CD4-positive, alpha-beta T cell (primary cell): Measurements from ENCODE around the gene MS4A15. TPM values are rescaled to one million over a fixed set of nuclear protein-coding genes. Genes with fewer than 3 reads are reported as not detected.
"Not testable (repeated sequence)": the region's sequence is repeated elsewhere in the genome, so short reads cannot be mapped to it uniquely, and the experiment has no call there.

ENCODE experiments used
- ATAC-seq: fragments of 200-7000 bp; cut with Tn5 transposase; one replicate; pipeline ENCODE4 v1.10.0; 2022; ENCODE audit warnings: mild to moderate bottlenecking; ENCODE audit not compliant: poor library complexity
- CTCF ChIA-PET: fragments of 350-600 bp; sonication (Branson Sonifier 250); formaldehyde crosslinking; loops from one replicate; lab custom pipeline; 2021; ENCODE audit warnings: antibody characterized with exemption, inconsistent platforms; lab: Charles Lee
- POLR2A ChIA-PET: fragments of 350-600 bp; sonication (Branson Sonifier 250); formaldehyde crosslinking; loops from one replicate; lab custom pipeline; 2021; ENCODE audit warnings: antibody characterized with exemption, inconsistent platforms; lab: Charles Lee
- DNase-seq, 14 experiments: peaks; one replicate each; pipeline ENCODE4 v3.0.0-alpha.2; 2013 to 2020; ENCODE audit warnings: mixed read lengths in 2 of 14
- H3K27ac ChIP-seq, 2 donors: one replicate each; pipeline versions ENCODE4 v1.5.1 to v1.7.0; 2013; ENCODE audit warnings: low read length in 2 of 2, low read depth in 1 of 2, mild to moderate bottlenecking in 1 of 2
- H3K27me3 ChIP-seq, 2 experiments: 1 replicate in 1 of 2; 2 replicates in 1 of 2; pipeline versions ENCODE4 v1.6.1 to v1.7.0; 2013; ENCODE audit warnings: low read length in 2 of 2, control low read depth in 1 of 2, mild to moderate bottlenecking in 1 of 2, moderate library complexity in 1 of 2; ENCODE audit not compliant: insufficient read depth in 2 of 2, control insufficient read depth in 1 of 2
- H3K36me3 ChIP-seq: one replicate; pipeline ENCODE4 v1.6.1; 2013; ENCODE audit warnings: low read length, control low read depth; ENCODE audit not compliant: insufficient read depth
- H3K4me1 ChIP-seq: one replicate; pipeline ENCODE4 v1.6.1; 2013; ENCODE audit warnings: low read length, control low read depth; ENCODE audit not compliant: insufficient read depth
- H3K4me3 ChIP-seq: one replicate; pipeline ENCODE4 v1.5.1; 2013; ENCODE audit warnings: mild to moderate bottlenecking, low read length, moderate library complexity
- H3K9me3 ChIP-seq, 2 experiments: 1 replicate in 1 of 2; 2 replicates in 1 of 2; pipeline versions ENCODE4 v1.6.1 to v1.7.0; 2013; ENCODE audit warnings: low read length in 2 of 2, mild to moderate bottlenecking in 2 of 2, control low read depth in 1 of 2, moderate library complexity in 1 of 2; ENCODE audit not compliant: control insufficient read depth in 1 of 2, insufficient read depth in 1 of 2
- H3K27ac Mint-ChIP-seq: one replicate; pipeline ENCODE4 v1.8.0; 2020; ENCODE audit warnings: mixed read lengths
- H3K27me3 Mint-ChIP-seq: one replicate; pipeline ENCODE4 v1.8.0; 2021; ENCODE audit warnings: mixed read lengths
- H3K36me3 Mint-ChIP-seq: one replicate; pipeline ENCODE4 v1.8.0; 2021; ENCODE audit warnings: low read depth, mixed read lengths
- H3K4me1 Mint-ChIP-seq: one replicate; pipeline ENCODE4 v1.8.0; 2021; ENCODE audit warnings: low read depth, mixed read lengths
- H3K4me3 Mint-ChIP-seq: one replicate; pipeline ENCODE4 v1.8.0; 2020; ENCODE audit warnings: mild to moderate bottlenecking, mixed read lengths
- H3K9me3 Mint-ChIP-seq: one replicate; pipeline ENCODE4 v1.8.0; 2020; ENCODE audit warnings: mixed read lengths
- intact Hi-C, 2 experiments: fragments of 100-400 bp; cut with DNase I in 1 of 2; cut with micrococcal nuclease in 1 of 2; formaldehyde crosslinking; loops; one replicate each; pipeline versions ENCODE4 v1.15.1 to v1.9.0; 2023 to 2025; cut with DNase I, micrococcal nuclease
- total RNA-seq, 174 experiments: library from RNA in 2 of 174; stranded (reverse) in 2 of 174; gene quantifications; one replicate each; pipeline ENCODE4 v1.2.3 and lab custom pipeline; 2021 to 2026
- TF ChIP-seq, protein P1 (sequence below): fragments of 200-600 bp; IDR thresholded peaks from one replicate; pipeline ENCODE4 v1.8.0; 2022; ENCODE audit warnings: antibody characterized with exemption, mild to moderate bottlenecking

The MS4A15 gene
- total RNA-seq, 2 experiments from 2014 or later = not detected

DNA sequence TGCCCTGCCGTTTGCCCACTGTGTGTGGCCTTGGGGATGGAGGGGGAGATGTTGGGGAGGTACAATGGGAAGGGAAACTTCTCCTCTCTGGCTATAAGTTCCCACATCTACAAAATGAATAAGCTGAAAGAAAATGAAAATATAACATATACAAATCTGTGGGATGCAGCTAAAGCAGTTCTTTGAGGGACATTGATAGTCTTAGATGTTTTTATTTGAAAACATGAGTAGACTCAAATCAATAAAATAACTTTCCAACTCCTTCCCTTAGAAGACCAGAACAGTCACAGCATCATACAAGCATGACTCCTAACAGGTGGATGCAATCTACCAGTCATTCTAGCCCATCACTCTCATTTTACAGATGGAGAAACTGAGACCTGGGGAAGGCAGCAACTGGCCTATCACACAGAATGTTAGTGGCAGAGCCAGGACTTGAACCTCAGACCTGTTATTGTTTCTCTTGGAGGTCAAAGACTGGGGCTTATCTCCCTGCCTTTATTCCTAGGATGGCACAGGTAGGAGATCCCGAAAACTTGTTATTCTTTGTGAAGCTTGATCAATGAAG is 60.0 kb downstream of the MS4A15 start:
- no peaks in the 10 kb centered on the region for H3K4me1 ChIP-seq
- H3K27me3 ChIP-seq = peaks cover 0 to 6% of the 10 kb centered on the region in 2 experiments
- ChIA-PET CTCF (no interaction called here), POLR2A (no interaction called here)
- no peak overlapping the region for H3K27ac Mint-ChIP-seq
- DNase-seq (no peak), ATAC-seq (no peak)
- no peaks in the 10 kb centered on the region for H3K9me3 Mint-ChIP-seq
- H3K27me3 Mint-ChIP-seq = peaks cover 2% of the 10 kb centered on the region
- intact Hi-C loops = no loop called here
- peaks cover 11 to 17% of the 10 kb centered on the region in 2 experiments for H3K9me3 ChIP-seq
- H3K4me3 ChIP-seq = no peak overlapping the region
- H3K36me3 ChIP-seq = no peaks in the 10 kb centered on the region
- TF ChIP-seq, protein P1, sequence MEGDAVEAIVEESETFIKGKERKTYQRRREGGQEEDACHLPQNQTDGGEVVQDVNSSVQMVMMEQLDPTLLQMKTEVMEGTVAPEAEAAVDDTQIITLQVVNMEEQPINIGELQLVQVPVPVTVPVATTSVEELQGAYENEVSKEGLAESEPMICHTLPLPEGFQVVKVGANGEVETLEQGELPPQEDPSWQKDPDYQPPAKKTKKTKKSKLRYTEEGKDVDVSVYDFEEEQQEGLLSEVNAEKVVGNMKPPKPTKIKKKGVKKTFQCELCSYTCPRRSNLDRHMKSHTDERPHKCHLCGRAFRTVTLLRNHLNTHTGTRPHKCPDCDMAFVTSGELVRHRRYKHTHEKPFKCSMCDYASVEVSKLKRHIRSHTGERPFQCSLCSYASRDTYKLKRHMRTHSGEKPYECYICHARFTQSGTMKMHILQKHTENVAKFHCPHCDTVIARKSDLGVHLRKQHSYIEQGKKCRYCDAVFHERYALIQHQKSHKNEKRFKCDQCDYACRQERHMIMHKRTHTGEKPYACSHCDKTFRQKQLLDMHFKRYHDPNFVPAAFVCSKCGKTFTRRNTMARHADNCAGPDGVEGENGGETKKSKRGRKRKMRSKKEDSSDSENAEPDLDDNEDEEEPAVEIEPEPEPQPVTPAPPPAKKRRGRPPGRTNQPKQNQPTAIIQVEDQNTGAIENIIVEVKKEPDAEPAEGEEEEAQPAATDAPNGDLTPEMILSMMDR = no peak
- H3K4me3 Mint-ChIP-seq = no peak overlapping the region
- no peaks in the 10 kb centered on the region for H3K4me1 Mint-ChIP-seq
- H3K36me3 Mint-ChIP-seq = no peaks in the 10 kb centered on the region
- no peak overlapping the region for H3K27ac ChIP-seq

DNA sequence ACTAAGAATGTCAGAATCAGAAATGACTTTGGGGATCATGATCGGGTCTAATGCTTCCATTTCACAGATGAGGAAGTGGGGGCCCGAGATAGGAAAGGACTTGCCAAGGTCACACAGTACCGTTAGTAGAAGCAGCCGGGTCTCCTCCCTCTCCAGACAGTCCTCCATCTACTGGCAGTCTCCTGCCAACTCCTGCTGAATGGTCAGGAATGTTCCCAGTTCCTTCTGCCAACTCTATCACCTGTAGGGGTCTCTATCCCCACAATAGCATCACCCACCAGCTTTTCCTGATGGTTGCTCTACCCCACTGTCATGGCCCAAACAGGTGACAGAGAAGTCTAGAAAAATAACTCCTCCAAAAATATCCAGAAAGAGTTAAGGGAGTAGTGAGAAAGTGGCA is 61.4 kb downstream of the MS4A15 start:
- Mint-ChIP-seq H3K27ac (no peak overlapping the region), H3K9me3 (no peaks in the 10 kb centered on the region), H3K4me3 (no peak overlapping the region), H3K36me3 (no peaks in the 10 kb centered on the region), H3K27me3 (no peaks in the 10 kb centered on the region), H3K4me1 (no peaks in the 10 kb centered on the region)
- ChIA-PET POLR2A (no interaction called here), CTCF (no interaction called here)
- Histone ChIP-seq H3K4me1 (no peaks in the 10 kb centered on the region), H3K36me3 (no peaks in the 10 kb centered on the region), H3K9me3 (peaks cover 11 to 17% of the 10 kb centered on the region in 2 experiments), H3K27me3 (peaks cover 0 to 6% of the 10 kb centered on the region in 2 experiments), H3K27ac (no peak overlapping the region), H3K4me3 (no peak overlapping the region)
- no peak for DNase-seq
- intact Hi-C loops = no loop called here
- no peak for ATAC-seq
- TF ChIP-seq, protein P1 = no peak

DNA sequence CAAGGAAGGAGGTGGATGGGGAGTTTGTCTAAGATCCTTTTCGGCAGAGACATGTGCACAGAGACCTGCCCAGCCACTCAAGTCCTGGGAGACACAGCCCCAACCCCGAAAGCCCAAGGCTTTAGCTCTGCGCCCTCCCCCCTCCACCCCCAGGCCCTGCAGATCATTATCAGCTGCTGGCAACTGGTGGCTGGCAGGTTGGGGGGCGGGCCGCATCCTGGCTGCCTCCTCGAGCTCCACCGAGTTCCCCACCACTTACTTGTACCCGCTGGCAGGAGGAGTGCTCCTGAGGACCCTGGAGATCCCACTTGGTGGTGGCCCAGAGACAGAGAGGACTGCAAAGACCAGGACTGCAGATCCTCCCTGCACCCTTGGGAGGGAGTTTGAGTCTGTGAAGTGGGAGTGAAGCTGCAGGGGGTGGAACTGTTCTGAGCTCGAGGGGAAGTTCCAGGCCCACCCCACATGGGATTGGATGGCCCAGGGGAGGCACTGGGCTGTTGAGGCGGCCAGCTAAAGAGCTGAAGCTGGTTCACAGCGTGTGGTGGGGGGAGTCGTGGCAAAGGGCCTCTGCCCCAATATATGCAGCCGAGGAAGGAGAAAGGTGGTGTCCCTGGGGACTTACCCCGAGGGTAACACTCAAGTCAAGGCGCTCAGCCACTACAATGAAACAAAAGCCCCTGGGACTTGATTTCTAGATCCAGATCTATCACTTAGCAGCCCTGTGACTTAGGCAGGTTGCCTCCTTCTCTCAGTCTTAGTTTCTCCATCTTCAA is 65.3 kb downstream of the MS4A15 start:
- Mint-ChIP-seq H3K36me3 (no peaks in the 10 kb centered on the region), H3K27me3 (no peaks in the 10 kb centered on the region), H3K4me1 (no peaks in the 10 kb centered on the region), H3K9me3 (no peaks in the 10 kb centered on the region), H3K4me3 (no peak overlapping the region), H3K27ac (no peak overlapping the region)
- H3K36me3 ChIP-seq = no peaks in the 10 kb centered on the region
- H3K4me3 ChIP-seq = no peak overlapping the region
- peaks cover 0 to 3% of the 10 kb centered on the region in 2 experiments for H3K27me3 ChIP-seq
- no peak for DNase-seq
- POLR2A ChIA-PET = no interaction called here
- CTCF ChIA-PET = no interaction called here
- H3K4me1 ChIP-seq = no peaks in the 10 kb centered on the region
- no peak overlapping the region for H3K27ac ChIP-seq
- peaks cover 3 to 8% of the 10 kb centered on the region in 2 experiments for H3K9me3 ChIP-seq
- TF ChIP-seq, protein P1 = no peak
- ATAC-seq = no peak
- intact Hi-C loops = no loop called here

DNA sequence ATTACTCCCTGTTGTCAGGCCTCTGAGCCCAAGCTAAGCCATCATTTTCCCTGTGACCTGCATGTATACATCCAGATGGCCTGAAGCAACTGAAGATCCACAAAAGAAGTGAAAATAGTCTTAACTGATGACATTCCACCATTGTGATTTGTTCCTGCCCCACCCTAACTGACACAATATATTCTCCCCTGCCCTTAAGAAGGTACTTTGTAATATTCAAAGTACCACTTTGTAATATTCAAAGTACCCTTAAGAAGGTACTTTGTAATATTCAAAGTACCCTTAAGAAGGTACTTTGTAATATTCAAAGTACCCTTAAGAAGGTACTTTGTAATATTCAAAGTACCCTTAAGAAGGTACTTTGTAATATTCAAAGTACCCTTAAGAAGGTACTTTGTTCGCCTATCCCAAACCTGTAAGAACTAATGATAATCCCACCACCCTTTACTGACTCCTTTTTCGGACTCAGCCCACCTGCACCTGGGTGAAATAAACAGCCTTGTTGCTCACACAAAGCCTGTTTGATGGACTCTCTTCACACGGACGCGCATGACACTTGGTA is 67.2 kb downstream of the MS4A15 start:
- H3K9me3 ChIP-seq, H3K36me3 Mint-ChIP-seq, H3K4me1 Mint-ChIP-seq, H3K27me3 Mint-ChIP-seq, POLR2A ChIA-PET, H3K4me3 Mint-ChIP-seq, DNase-seq, H3K36me3 ChIP-seq, H3K27ac Mint-ChIP-seq, CTCF ChIA-PET, intact Hi-C loops, H3K27ac ChIP-seq, H3K9me3 Mint-ChIP-seq, ATAC-seq, H3K27me3 ChIP-seq, H3K4me1 ChIP-seq, H3K4me3 ChIP-seq: not testable (repeated sequence)
